GM12878 (cell line): ENCODE data around the gene ETV6. TPM values are rescaled to one million over a fixed set of nuclear protein-coding genes. Genes with fewer than 3 reads are reported as not detected.

ENCODE experiments used
- ATF7 ChIP-seq: fragments of 450-650 bp; IDR thresholded peaks from 2 replicates; pipeline ENCODE4 v1.6.1; 2016; ENCODE audit warnings: low read depth, mild to moderate bottlenecking
- BCL11A ChIP-seq: IDR thresholded peaks from 2 replicates; pipeline ENCODE4 v1.6.1; 2011; ENCODE audit warnings: low read depth, low read length
- CHD1 ChIP-seq: IDR thresholded peaks from 2 replicates; pipeline ENCODE4 v1.6.1; 2012; ENCODE audit warnings: low read depth, low read length, improper control_type of control experiment
- CREB1 ChIP-seq: IDR thresholded peaks from 2 replicates; pipeline ENCODE4 v1.6.1; 2012; ENCODE audit warnings: low read depth, mild to moderate bottlenecking, inconsistent platforms
- DPF2 ChIP-seq: fragments of 450-650 bp; IDR thresholded peaks from 2 replicates; pipeline ENCODE4 v1.6.1; 2017; ENCODE audit warnings: mild to moderate bottlenecking
- HDAC2 ChIP-seq: fragments of 200-600 bp; sonication (generic); IDR thresholded peaks from 2 replicates; pipeline ENCODE4 v1.6.1; 2017
- IRF4 ChIP-seq: IDR thresholded peaks from 2 replicates; pipeline ENCODE4 v1.6.1; 2011; ENCODE audit warnings: low read depth, low read length
- JUND ChIP-seq: IDR thresholded peaks from 2 replicates; pipeline ENCODE4 v1.6.1; 2012; ENCODE audit warnings: low read depth, mild to moderate bottlenecking, low read length, improper control_type of control experiment, moderate library complexity
- NFIC ChIP-seq: IDR thresholded peaks from 2 replicates; pipeline ENCODE4 v1.6.1; 2012; ENCODE audit warnings: low read depth, mild to moderate bottlenecking, inconsistent platforms, low read length, moderate library complexity
- NFYA ChIP-seq: IDR thresholded peaks from 2 replicates; pipeline ENCODE4 v1.6.1; 2011; ENCODE audit warnings: low read depth, mild to moderate bottlenecking, low read length, improper control_type of control experiment, borderline replicate concordance
- POLR2A ChIP-seq: IDR thresholded peaks from 2 replicates; pipeline ENCODE4 v1.6.1; 2011; ENCODE audit warnings: low read depth, mild to moderate bottlenecking, low read length
- RAD51 ChIP-seq: fragments of 450-650 bp; IDR thresholded peaks from 2 replicates; pipeline ENCODE4 v1.6.1; 2016; ENCODE audit warnings: moderate library complexity, mild to moderate bottlenecking, inconsistent platforms
- SIX5 ChIP-seq: IDR thresholded peaks from 2 replicates; pipeline ENCODE4 v1.6.1; 2011; ENCODE audit warnings: mild to moderate bottlenecking, low read depth, low read length, moderate library complexity; ENCODE audit not compliant: severe bottlenecking
- YBX1 ChIP-seq: fragments of 450-650 bp; IDR thresholded peaks from 2 replicates; pipeline ENCODE4 v1.6.1; 2016; ENCODE audit warnings: antibody characterized with exemption
- ZNF24 ChIP-seq: fragments of 450-650 bp; IDR thresholded peaks from 2 replicates; pipeline ENCODE4 v1.6.1; 2017; ENCODE audit warnings: antibody characterized with exemption, mild to moderate bottlenecking
- polyA plus RNA-seq, 11 experiments: library from polyadenylated mRNA; depleted of rRNA in 4 of 11; unstranded in 6 of 11; stranded (reverse) in 5 of 11; fragments of >200 nt; fragmentation: Nextera tagmentation in 4 of 11; fragmentation: Illumina TruSeq in 1 of 11; extraction: Ambion mirVana in 4 of 11; extraction: Trizol in 1 of 11; gene quantifications; 1 replicate in 1 of 11; 2 replicates in 10 of 11; pipeline versions ENCODE4 v1.2.1 to v1.2.3, GENCODE V29; 2011 to 2016; ENCODE audit warnings: inconsistent platforms in 2 of 11, missing spikeins in 2 of 11, low read depth in 1 of 11
- total RNA-seq, 4 experiments: library from RNA; depleted of rRNA in 3 of 4; stranded (reverse); fragments of >200 nt in 3 of 4; fragmentation: Illumina TruSeq in 1 of 4; extraction: Trizol in 1 of 4; gene quantifications; 2 replicates each; pipeline versions ENCODE4 v1.2.1 to v1.2.3, GENCODE V29; 2013 to 2021
- TF ChIP-seq, protein P1 (sequence below): fragments of 450-650 bp; conservative IDR thresholded peaks from 2 replicates; pipeline ENCODE4 v1.6.1; 2017; ENCODE audit warnings: mild to moderate bottlenecking, moderate library complexity
- TF ChIP-seq, protein P2 (sequence below): IDR thresholded peaks from 2 replicates; pipeline ENCODE4 v1.6.1; 2012; ENCODE audit warnings: low read length, inconsistent platforms
- TF ChIP-seq, protein P3 (sequence below): fragments of 450-650 bp; IDR thresholded peaks from 2 replicates; pipeline ENCODE4 v1.6.1; 2017; ENCODE audit warnings: antibody characterized with exemption, mild to moderate bottlenecking, moderate library complexity
- TF ChIP-seq, protein P4 (sequence below): IDR thresholded peaks from 2 replicates; pipeline ENCODE4 v1.6.1; 2012; ENCODE audit warnings: low read depth, low read length, improper control_type of control experiment
- TF ChIP-seq, protein P5 (sequence below): IDR thresholded peaks from 2 replicates; pipeline ENCODE4 v1.6.1; 2011; ENCODE audit warnings: low read depth, low read length, improper control_type of control experiment, borderline replicate concordance
- TF ChIP-seq, protein P6 (sequence below): fragments of 450-650 bp; IDR thresholded peaks from 2 replicates; pipeline ENCODE4 v1.6.1; 2017; ENCODE audit warnings: mild to moderate bottlenecking, low read depth, inconsistent platforms; ENCODE audit not compliant: poor library complexity, severe bottlenecking

The ETV6 gene
- total and polyA plus RNA-seq, 10 of the 15 experiments (the other 5 are each of a cell fraction or from before 2014, with no cell fraction given) = 6.6 to 74.8 (median 24.6) TPM

DNA sequence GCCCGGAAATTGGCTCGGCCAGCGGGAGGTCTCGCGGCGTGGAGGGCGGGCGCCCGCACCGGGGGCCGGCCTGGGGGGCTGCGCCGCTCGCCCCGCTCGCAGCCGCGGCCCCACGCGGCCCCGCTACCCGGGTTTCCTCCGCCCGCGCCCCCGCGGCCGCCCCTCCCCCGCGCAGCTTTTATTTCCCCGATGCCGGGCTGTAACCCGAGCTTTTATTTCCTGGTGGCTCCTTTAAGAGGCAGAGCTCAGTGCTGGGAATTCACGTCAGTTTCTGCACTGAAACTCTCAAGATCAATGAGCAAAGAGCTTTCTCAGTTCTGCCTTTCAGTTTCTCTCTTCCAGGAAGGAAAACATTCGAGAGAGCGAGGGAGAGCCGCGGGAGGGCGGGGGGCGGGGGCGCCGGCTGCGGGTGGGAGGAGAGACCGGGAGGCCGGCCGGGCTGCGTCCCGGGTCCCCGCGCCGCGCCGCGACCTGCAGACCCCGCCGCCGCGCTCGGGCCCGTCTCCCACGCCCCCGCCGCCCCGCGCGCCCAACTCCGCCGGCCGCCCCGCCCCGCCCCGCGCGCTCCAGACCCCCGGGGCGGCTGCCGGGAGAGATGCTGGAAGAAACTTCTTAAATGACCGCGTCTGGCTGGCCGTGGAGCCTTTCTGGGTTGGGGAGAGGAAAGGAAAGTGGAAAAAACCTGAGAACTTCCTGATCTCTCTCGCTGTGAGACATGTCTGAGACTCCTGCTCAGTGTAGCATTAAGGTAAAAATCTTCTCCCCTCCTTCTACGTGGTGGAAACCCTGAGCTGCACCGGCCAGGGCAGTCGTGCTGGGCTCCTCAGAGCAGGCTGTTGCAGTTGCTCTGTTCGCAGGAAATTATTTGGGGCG lies at the start of gene ETV6 (continued):
- TF ChIP-seq, protein P1, sequence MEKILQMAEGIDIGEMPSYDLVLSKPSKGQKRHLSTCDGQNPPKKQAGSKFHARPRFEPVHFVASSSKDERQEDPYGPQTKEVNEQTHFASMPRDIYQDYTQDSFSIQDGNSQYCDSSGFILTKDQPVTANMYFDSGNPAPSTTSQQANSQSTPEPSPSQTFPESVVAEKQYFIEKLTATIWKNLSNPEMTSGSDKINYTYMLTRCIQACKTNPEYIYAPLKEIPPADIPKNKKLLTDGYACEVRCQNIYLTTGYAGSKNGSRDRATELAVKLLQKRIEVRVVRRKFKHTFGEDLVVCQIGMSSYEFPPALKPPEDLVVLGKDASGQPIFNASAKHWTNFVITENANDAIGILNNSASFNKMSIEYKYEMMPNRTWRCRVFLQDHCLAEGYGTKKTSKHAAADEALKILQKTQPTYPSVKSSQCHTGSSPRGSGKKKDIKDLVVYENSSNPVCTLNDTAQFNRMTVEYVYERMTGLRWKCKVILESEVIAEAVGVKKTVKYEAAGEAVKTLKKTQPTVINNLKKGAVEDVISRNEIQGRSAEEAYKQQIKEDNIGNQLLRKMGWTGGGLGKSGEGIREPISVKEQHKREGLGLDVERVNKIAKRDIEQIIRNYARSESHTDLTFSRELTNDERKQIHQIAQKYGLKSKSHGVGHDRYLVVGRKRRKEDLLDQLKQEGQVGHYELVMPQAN = peak; percentile 21; the same call in 1 of the 2 replicates
- TF ChIP-seq ATF7 (peak; percentile 5; the same call in 1 of the 2 replicates), SIX5 (peak; percentile 16), CHD1 (no peak), IRF4 (peak; percentile 39; the same call in 1 of the 2 replicates), DPF2 (0 out of 2 replicates have a peak, but pooled peaks have one; percentile 9), JUND (no peak), NFYA (no peak), POLR2A (peak; percentile 77), HDAC2 (no peak), CREB1 (0 out of 2 replicates have a peak, but pooled peaks have one; percentile 51), NFIC (no peak), YBX1 (no peak), RAD51 (no peak), BCL11A (no peak), ZNF24 (no peak)
- TF ChIP-seq, protein P2, sequence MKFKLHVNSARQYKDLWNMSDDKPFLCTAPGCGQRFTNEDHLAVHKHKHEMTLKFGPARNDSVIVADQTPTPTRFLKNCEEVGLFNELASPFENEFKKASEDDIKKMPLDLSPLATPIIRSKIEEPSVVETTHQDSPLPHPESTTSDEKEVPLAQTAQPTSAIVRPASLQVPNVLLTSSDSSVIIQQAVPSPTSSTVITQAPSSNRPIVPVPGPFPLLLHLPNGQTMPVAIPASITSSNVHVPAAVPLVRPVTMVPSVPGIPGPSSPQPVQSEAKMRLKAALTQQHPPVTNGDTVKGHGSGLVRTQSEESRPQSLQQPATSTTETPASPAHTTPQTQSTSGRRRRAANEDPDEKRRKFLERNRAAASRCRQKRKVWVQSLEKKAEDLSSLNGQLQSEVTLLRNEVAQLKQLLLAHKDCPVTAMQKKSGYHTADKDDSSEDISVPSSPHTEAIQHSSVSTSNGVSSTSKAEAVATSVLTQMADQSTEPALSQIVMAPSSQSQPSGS = no peak
- TF ChIP-seq, protein P3, sequence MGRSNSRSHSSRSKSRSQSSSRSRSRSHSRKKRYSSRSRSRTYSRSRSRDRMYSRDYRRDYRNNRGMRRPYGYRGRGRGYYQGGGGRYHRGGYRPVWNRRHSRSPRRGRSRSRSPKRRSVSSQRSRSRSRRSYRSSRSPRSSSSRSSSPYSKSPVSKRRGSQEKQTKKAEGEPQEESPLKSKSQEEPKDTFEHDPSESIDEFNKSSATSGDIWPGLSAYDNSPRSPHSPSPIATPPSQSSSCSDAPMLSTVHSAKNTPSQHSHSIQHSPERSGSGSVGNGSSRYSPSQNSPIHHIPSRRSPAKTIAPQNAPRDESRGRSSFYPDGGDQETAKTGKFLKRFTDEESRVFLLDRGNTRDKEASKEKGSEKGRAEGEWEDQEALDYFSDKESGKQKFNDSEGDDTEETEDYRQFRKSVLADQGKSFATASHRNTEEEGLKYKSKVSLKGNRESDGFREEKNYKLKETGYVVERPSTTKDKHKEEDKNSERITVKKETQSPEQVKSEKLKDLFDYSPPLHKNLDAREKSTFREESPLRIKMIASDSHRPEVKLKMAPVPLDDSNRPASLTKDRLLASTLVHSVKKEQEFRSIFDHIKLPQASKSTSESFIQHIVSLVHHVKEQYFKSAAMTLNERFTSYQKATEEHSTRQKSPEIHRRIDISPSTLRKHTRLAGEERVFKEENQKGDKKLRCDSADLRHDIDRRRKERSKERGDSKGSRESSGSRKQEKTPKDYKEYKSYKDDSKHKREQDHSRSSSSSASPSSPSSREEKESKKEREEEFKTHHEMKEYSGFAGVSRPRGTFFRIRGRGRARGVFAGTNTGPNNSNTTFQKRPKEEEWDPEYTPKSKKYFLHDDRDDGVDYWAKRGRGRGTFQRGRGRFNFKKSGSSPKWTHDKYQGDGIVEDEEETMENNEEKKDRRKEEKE = 0 out of 2 replicates have a peak, but pooled peaks have one; percentile 21
- TF ChIP-seq, protein P4, sequence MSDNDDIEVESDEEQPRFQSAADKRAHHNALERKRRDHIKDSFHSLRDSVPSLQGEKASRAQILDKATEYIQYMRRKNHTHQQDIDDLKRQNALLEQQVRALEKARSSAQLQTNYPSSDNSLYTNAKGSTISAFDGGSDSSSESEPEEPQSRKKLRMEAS = no peak
- TF ChIP-seq, protein P5, sequence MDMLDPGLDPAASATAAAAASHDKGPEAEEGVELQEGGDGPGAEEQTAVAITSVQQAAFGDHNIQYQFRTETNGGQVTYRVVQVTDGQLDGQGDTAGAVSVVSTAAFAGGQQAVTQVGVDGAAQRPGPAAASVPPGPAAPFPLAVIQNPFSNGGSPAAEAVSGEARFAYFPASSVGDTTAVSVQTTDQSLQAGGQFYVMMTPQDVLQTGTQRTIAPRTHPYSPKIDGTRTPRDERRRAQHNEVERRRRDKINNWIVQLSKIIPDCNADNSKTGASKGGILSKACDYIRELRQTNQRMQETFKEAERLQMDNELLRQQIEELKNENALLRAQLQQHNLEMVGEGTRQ = no peak
- TF ChIP-seq, protein P6, sequence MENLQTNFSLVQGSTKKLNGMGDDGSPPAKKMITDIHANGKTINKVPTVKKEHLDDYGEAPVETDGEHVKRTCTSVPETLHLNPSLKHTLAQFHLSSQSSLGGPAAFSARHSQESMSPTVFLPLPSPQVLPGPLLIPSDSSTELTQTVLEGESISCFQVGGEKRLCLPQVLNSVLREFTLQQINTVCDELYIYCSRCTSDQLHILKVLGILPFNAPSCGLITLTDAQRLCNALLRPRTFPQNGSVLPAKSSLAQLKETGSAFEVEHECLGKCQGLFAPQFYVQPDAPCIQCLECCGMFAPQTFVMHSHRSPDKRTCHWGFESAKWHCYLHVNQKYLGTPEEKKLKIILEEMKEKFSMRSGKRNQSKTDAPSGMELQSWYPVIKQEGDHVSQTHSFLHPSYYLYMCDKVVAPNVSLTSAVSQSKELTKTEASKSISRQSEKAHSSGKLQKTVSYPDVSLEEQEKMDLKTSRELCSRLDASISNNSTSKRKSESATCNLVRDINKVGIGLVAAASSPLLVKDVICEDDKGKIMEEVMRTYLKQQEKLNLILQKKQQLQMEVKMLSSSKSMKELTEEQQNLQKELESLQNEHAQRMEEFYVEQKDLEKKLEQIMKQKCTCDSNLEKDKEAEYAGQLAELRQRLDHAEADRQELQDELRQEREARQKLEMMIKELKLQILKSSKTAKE = no peak
